VCaP (cell line): ENCODE data around the gene OSBPL6.

Source experiments
- H3K27ac ChIP-seq: fragments of 450-650 bp; 2 replicates; pipeline ENCODE4 v1.5.1; 2017
- CTCF ChIP-seq: fragments of 450-650 bp; conservative IDR thresholded peaks from 2 replicates; pipeline ENCODE4 v1.5.1; 2017; ENCODE audit warnings: mild to moderate bottlenecking, moderate library complexity

OSBPL6 gene

GRCh38 chr2:178271094-178271493, 76.8 kb downstream of the OSBPL6 start:
- no peak overlapping the region for H3K27ac ChIP-seq
- no peak for TF ChIP-seq CTCF

- no peak overlapping the region for H3K27ac ChIP-seq
- TF ChIP-seq CTCF, result no peak
These were observed 77.5 kb downstream of the OSBPL6 start for GRCh38 chr2:178271629-178272333.

GRCh38 chr2:178273787-178274360, 79.6 kb downstream of the OSBPL6 start:
- TF ChIP-seq CTCF, result no peak
- H3K27ac ChIP-seq, result no peak overlapping the region

- no peak overlapping the region for H3K27ac ChIP-seq
- no peak for TF ChIP-seq CTCF
These were observed 81.3 kb downstream of the OSBPL6 start for GRCh38 chr2:178275600-178275999.

GRCh38 chr2:178277741-178278197, 83.5 kb downstream of the OSBPL6 start:
- no peak overlapping the region for H3K27ac ChIP-seq
- no peak for TF ChIP-seq CTCF

- H3K27ac ChIP-seq, result no peak overlapping the region
- no peak for TF ChIP-seq CTCF
These were observed 84.8 kb downstream of the OSBPL6 start for GRCh38 chr2:178279142-178279541.

- no peak overlapping the region for H3K27ac ChIP-seq
- no peak for TF ChIP-seq CTCF
These were observed 85.3 kb downstream of the OSBPL6 start for GRCh38 chr2:178279636-178280035.
